Neural crest cell (in vitro differentiated cells): ENCODE results near the gene VDAC2. TPM values are rescaled to one million over a fixed set of nuclear protein-coding genes. Genes with fewer than 3 reads are reported as not detected.

Source experiments
- DNase-seq: peaks from one replicate; pipeline ENCODE4 v3.0.0; 2021; ENCODE audit warnings: low read depth, mixed read lengths, low spot score
- H3K27ac Mint-ChIP-seq: one replicate; pipeline ENCODE4 v1.8.0; 2021; ENCODE audit warnings: mild to moderate bottlenecking, mixed read lengths; ENCODE audit not compliant: unreplicated experiment
- H3K27me3 Mint-ChIP-seq: 2 replicates; pipeline ENCODE4 v1.8.0; 2021; ENCODE audit warnings: low read depth, mild to moderate bottlenecking, mixed read lengths
- H3K36me3 Mint-ChIP-seq: 2 replicates; pipeline ENCODE4 v1.8.0; 2021; ENCODE audit warnings: low read depth, mild to moderate bottlenecking, mixed read lengths
- H3K4me1 Mint-ChIP-seq: 2 replicates; pipeline ENCODE4 v1.8.0; 2021; ENCODE audit warnings: mixed read lengths
- H3K4me3 Mint-ChIP-seq: one replicate; pipeline ENCODE4 v1.8.0; 2021; ENCODE audit warnings: mild to moderate bottlenecking, mixed read lengths
- H3K9me3 Mint-ChIP-seq: 2 replicates; pipeline ENCODE4 v1.8.0; 2021; ENCODE audit warnings: mixed read lengths
- total RNA-seq: library from RNA; stranded (reverse); gene quantifications from 2 replicates; pipeline ENCODE4 v1.2.1, GENCODE V29; 2021
- TF ChIP-seq, protein P1 (sequence below): fragments of 200-600 bp; sonication (generic); conservative IDR thresholded peaks from 2 replicates; pipeline ENCODE4 v1.5.0; 2021; ENCODE audit warnings: antibody characterized with exemption, mild to moderate bottlenecking

VDAC2 gene
- total RNA-seq, 1 donor from 2014 or later: 202 TPM

DNA sequence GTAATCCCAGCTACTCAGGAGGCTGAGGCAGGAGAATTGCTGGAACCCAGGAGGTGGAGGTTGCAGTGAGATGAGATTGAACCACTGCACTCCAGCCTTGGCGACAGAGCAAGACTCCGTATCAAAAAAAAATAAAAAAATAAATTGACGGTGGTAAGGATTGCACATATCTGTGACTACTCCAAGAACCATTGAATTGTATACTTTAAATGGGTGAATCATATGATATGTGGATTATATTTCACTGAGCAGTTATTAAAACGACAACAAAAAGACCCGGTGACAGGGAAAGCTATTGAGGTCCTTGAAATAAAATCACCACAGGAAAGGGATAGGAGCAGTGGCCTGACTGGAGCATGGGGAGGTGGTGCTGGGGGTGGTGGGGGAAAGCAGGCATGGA, 56.3 kb downstream of the VDAC2 start:
- no peak overlapping the region for H3K4me3 Mint-ChIP-seq
- H3K27ac Mint-ChIP-seq: no peak overlapping the region
- H3K9me3 Mint-ChIP-seq: peaks cover 3% of the 10 kb centered on the region
- H3K27me3 Mint-ChIP-seq: no peaks in the 10 kb centered on the region
- no peaks in the 10 kb centered on the region for H3K36me3 Mint-ChIP-seq
- peaks cover 5% of the 10 kb centered on the region for H3K4me1 Mint-ChIP-seq
- DNase-seq: no peak
- TF ChIP-seq, protein P1, sequence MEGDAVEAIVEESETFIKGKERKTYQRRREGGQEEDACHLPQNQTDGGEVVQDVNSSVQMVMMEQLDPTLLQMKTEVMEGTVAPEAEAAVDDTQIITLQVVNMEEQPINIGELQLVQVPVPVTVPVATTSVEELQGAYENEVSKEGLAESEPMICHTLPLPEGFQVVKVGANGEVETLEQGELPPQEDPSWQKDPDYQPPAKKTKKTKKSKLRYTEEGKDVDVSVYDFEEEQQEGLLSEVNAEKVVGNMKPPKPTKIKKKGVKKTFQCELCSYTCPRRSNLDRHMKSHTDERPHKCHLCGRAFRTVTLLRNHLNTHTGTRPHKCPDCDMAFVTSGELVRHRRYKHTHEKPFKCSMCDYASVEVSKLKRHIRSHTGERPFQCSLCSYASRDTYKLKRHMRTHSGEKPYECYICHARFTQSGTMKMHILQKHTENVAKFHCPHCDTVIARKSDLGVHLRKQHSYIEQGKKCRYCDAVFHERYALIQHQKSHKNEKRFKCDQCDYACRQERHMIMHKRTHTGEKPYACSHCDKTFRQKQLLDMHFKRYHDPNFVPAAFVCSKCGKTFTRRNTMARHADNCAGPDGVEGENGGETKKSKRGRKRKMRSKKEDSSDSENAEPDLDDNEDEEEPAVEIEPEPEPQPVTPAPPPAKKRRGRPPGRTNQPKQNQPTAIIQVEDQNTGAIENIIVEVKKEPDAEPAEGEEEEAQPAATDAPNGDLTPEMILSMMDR: no peak

DNA sequence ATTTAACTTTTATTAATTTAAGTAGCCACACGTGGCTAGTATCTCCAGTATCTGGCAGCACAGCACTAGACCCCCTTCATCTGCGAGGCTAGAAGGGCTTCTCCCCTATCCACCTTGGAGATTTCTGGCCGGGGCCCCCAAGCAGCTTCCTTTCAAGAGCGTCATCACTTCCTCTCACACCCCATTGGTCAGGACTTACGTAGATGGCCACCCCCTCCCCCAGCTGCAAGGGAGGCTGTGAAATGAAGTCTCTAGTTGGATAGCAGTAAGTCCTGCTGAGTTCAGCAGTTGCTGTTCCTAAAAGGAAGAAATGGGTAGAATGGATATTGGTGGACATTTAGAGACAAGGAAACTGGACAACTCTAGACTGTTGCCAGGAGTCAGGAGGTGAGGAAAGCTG, 59.0 kb downstream of the VDAC2 start:
- H3K4me3 Mint-ChIP-seq: no peak overlapping the region

DNA sequence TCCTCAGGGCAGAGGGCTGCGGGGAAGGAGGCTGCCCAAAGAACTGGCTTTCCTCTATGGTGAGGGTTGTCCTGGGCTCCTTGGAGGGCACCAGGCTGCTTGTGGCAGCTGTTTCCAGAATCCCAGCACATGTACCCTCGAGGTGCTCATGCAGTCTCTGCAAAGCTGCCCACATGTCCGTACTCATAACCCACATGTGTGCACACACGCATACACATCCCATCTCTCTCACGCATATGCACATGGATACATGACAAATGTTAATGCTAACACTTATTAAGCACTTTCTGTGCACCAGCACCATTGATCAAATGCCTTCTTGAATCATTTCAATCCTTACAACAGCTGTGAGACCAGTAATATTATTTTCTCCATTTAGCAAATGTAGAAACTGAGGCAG, 61.5 kb downstream of the VDAC2 start:
- Mint-ChIP-seq H3K27me3 (no peaks in the 10 kb centered on the region), H3K36me3 (no peaks in the 10 kb centered on the region), H3K27ac (no peak overlapping the region), H3K9me3 (peaks cover 3% of the 10 kb centered on the region), H3K4me1 (peaks cover 13% of the 10 kb centered on the region), H3K4me3 (no peak overlapping the region)
- no peak for DNase-seq
- TF ChIP-seq, protein P1: no peak

More for the DNA sequence above, 59.0 kb downstream of the VDAC2 start:
- H3K36me3 Mint-ChIP-seq: no peaks in the 10 kb centered on the region
- TF ChIP-seq, protein P1: no peak
- DNase-seq: no peak
- peaks cover 3% of the 10 kb centered on the region for H3K9me3 Mint-ChIP-seq
- H3K4me1 Mint-ChIP-seq: peaks cover 13% of the 10 kb centered on the region
- H3K27me3 Mint-ChIP-seq: no peaks in the 10 kb centered on the region
- no peak overlapping the region for H3K27ac Mint-ChIP-seq

DNA sequence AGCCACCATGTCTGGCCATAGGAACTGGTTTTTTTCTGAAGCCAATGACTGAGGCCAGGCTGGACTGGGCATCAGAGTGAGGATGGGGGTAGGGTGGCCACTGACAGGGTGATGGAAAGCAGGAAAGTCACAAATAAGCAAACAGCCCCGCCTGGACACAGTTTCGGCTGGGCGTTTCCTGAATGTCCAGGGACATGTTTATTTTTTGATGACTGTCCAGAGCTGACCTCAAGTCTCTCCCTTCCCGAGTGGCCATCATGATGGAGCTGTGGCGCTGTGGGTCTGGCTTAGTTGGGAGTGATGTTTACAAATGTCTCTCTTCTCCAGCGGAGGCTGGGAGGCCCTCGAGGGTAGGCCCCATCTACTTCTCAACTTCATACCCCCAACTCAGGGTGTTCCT, 62.3 kb downstream of the VDAC2 start:
- no peaks in the 10 kb centered on the region for H3K27me3 Mint-ChIP-seq
- H3K27ac Mint-ChIP-seq: no peak overlapping the region
- no peak overlapping the region for H3K4me3 Mint-ChIP-seq
- H3K9me3 Mint-ChIP-seq: peaks cover 3% of the 10 kb centered on the region
- DNase-seq: no peak
- TF ChIP-seq, protein P1: no peak
- H3K4me1 Mint-ChIP-seq: peaks cover 13% of the 10 kb centered on the region
- H3K36me3 Mint-ChIP-seq: no peaks in the 10 kb centered on the region

DNA sequence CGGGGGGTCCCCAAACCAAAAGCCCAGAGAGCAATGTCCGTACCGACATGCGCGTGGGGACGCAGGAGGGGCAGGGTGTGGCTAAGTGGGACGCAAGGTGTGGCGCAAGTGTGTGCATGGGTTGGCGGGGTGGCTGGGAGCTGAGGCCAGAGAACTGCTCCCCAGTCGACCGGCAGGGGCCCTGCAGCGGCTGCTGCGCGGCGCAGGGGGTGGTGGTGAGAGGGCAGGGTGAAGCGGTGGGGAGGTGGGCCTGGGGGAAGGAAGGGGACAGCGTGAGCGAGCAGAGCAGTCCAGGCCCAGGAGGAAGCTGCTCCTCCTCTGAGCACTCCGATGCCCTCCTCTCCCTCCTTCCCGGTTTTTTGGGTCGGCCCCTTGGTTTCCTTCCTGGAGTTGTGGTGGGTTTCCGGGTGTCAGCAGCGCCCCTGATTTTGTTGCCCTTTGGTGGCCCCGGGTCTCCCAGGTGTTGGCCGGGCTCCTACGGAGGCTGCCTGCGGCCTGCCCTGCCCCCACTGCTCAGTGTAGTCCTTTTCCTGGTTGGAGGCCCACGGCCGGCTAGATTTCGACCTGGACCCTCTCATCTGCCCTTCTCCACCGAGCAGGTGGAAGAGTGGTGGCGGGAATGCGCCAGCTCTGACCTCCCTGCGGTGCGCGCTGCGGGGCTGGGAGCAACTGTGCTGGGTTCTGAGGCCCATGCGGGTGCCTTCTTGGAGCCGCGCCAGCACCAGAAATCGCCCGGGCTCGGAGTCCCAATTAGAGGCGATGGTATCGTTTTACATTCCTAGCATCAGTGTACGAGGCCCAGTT, 65.7 kb downstream of the VDAC2 start:
- DNase-seq: no peak
- H3K36me3 Mint-ChIP-seq: no peaks in the 10 kb centered on the region
- TF ChIP-seq, protein P1: no peak
- H3K9me3 Mint-ChIP-seq: no peaks in the 10 kb centered on the region
- H3K4me3 Mint-ChIP-seq: no peak overlapping the region
- H3K27me3 Mint-ChIP-seq: no peaks in the 10 kb centered on the region
- H3K4me1 Mint-ChIP-seq: peaks cover 13% of the 10 kb centered on the region
- H3K27ac Mint-ChIP-seq: no peak overlapping the region
